GM12875 (cell line): ENCODE measurements around the gene GRID2IP.
A peak's percentile ranks its signal among the peaks of the same experiment; 100 is the strongest.
"Not testable (repeated sequence)": the region's sequence is repeated elsewhere in the genome, so short reads cannot be mapped to it uniquely, and the experiment has no call there.

Source experiments
- H3K4me3 ChIP-seq: one replicate; pipeline ENCODE4 v1.5.1; 2011; ENCODE audit warnings: low read depth, low read length, control low read depth
- CTCF ChIP-seq: IDR thresholded peaks from 2 replicates; pipeline ENCODE4 v1.5.1; 2011; ENCODE audit warnings: low read depth, mild to moderate bottlenecking, control low read depth, inconsistent platforms, low read length, moderate library complexity, borderline replicate concordance; ENCODE audit not compliant: insufficient read depth

The GRID2IP gene

GRCh38 chr7:6451224-6451705 is 100.0 kb downstream of the GRID2IP start:
- TF ChIP-seq CTCF = no peak
- H3K4me3 ChIP-seq = no peak overlapping the region

DNA sequence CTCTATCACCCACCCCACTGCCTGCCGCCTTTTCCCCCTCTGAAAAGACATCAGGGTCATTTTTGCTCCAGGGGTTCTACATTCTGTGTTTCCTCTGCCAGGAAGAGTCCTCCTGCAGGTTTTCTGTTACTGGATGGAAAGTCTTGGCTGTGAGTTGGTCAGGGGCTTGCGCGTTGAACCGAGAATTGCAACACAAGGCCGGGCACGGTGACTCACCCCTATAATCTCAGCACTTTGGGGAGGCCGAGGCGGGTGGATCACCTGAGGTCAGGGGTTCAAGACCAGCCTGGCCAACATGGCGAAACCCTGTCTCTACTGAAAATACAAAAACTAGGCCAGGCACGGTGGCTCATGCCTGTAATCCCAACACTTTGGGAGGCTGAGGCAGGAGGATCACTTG is 100.7 kb downstream of the GRID2IP start:
- H3K4me3 ChIP-seq = not testable (repeated sequence)

- H3K4me3 ChIP-seq = not testable (repeated sequence)
Measured at GRCh38 chr7:6449884-6450283, 101.4 kb downstream of the GRID2IP start.

DNA sequence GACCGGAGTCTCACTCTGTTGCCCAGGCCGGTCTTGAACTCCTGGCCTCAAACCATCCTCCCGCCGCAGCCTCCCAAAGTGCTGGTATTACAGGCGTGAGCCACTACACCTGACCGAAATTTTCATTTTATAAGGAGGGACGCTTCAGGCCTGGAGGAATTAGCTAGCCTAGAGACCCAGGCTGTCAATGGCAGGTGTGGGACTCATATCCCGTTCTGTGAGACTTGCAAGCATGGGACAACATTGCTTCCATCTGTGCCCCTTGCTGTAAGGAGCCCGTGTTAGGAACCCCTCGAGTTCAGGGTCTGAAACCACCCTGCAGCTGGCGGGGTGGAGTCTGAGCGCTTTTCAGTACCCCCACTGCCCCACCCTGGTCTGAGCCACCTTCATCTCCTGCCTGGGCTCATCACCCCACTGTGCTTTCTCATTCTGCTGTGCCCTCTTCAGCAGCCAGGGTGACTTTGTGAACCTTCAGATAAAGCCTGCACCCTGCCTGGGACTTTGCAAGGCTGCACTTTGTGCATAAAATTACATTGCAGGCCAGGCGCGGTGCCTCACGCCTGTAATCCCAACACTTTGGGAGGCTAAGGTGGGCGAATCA is 102.2 kb downstream of the GRID2IP start:
- H3K4me3 ChIP-seq = no peak overlapping the region
- TF ChIP-seq CTCF = no peak

DNA sequence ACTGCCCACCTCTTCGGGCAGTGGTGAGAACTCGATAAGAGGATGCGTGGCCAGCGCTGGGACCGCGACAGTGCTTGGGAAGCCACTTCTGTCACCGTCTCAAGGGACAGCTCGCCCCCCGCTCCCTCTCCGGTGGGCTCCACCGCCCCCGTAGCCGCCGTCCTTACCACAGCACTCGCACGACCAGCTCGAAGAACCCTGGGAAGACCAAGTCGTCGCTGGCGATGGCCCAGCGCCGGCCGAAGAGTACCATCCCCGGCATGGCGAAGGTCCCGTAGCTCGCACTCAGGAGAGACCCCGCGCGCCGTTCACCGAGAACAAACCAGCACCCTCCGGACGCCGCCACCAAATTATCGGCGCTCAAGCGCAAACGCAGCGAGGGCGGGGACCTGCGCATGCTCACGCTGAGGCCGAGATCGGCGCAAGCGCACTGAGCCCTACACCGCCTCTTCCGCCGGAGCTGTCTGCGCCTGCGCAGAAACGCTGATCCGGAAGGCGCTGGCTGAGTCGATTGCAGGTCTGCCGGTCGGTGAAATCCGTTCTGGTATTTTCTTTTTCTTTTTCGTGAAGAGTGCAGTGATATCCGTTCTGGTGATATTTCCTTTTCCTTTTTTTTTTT is 103.6 kb downstream of the GRID2IP start, which contains the start of gene DAGLB:
Gene DAGLB, minus strand, starts transcription at position 374 of the 619 bp plus-strand sequence. Its CDS starts 112 bp downstream, at position 262.
- TF ChIP-seq CTCF = no peak
- H3K4me3 ChIP-seq = peak within 1 kb of the TSS; percentile 96
